ENCODE measurements around the gene COP1.
"Not testable (repeated sequence)": the region's sequence is repeated elsewhere in the genome, so short reads cannot be mapped to it uniquely, and the experiment has no call there.

Gene COP1

DNA sequence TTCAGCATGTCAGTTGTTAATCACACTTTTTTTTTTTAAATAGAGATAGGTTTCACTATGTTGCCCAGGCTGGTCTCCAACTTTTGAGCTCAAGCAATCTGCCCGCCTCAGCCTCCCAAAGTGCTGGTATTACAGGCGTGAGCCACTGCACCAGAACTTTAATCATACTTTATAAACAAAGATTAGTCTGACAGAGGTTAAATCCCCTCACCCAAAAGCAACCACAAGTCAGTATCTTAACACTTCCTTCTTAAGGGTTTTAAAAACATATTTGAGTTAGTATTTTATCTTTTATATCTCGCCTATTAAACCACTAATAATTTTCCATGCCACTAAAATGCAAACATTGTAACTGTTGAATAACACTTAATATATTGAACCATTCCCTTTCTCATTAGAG is 70.2 kb downstream of the COP1 start:
- no peak for DNase-seq (ENCODE audit: low read depth in 2 of 3, low spot score in 1 of 3)

DNA sequence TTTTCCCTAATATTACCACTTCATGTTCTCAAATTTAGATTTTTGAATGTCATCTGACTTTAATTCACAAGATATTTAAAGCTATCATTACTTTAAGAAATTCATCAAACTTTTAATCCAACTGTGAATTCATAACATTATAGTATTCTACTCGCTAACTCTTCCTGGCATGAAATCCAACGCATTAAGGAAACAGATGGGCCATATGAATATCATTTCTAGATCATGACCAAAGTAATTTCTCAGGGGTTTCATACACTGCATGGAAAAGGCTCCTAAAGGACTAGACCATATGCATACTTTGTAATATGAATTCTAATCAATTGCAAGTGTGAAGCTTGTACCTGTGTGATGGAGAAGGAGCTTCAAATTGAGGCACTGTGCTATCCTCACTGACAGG is 72.4 kb downstream of the COP1 start:
- DNase-seq (ENCODE audit: low read depth in 2 of 3, low spot score in 1 of 3): no peak

DNA sequence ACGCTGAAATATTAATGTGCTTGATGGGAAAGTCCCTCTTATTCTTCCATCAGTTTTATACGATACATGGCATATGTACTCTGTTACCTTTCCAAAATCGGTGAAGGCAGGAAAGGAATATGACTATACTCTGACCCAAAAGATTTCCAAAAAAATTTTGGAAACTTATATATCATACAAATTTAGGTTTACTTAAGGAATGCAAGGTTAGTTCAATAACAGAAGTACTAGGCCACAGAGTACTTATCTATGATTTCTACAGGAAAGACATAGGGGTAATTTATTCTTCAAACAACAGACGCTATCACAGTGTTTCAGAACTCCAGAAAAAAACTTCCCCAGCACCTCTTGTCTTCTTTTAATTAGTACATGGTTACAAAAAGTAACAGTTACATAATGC is 84.8 kb downstream of the COP1 start:
- no peak for DNase-seq (ENCODE audit: low read depth in 2 of 3, low spot score in 1 of 3)

DNA sequence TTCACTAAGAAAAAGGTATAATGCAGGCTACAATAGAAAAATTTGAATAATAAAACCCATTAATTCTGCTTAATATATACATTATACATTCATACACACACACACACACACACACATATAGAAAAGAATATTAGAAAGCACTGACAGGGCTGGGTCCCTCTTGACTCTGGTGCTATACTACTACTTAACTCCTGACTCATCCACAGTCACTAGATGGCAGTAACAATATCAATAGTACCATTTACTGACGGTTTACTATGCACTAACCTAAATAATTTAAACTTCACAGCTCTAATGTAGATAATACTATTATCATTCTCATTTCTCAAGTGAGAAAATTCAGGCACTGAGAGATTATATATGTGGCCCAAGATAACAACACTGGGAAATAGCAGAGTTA is 87.5 kb downstream of the COP1 start:
- no peak for DNase-seq (ENCODE audit: low read depth in 2 of 3, low spot score in 1 of 3)

DNA sequence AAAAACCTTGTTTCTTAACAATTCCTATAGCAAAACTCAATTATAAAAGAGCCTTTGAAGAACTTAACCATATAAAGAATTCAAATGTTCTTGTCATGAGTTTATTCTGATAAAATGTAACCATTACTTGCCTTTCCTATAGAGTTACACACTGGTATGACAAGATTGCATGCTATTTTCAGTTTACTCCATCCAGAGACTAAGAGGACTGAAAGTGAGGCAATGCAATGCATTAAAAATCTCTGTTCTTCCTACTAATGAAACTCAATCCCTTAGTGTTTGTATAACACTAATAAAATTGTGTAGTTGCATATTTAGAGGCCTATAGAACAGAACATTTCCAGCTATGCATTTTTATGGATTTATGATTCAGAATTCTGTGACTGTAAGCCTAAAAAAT is 88.1 kb downstream of the COP1 start:
- DNase-seq (ENCODE audit: low read depth in 2 of 3, low spot score in 1 of 3): no peak

DNA sequence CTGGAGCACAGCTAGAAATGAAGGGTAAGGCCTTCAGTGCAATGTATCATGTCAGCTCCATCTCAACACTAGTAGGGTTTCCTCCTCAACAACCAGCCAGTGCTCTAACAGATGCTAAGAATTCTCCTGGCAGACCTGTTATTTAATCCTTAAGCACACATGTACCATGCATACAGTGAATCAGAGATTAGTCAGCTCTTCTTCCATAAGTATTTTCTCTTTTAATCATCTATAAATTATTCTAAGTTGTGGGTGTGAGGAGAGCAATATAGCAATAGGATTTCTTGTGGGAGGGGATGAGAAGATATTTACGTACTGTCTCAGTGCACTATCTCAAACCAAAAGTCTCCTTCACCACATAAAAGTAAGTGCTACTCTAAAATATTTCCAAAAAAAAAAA is 95.3 kb downstream of the COP1 start:
- DNase-seq (ENCODE audit: low read depth in 2 of 3, low spot score in 1 of 3): no peak

DNA sequence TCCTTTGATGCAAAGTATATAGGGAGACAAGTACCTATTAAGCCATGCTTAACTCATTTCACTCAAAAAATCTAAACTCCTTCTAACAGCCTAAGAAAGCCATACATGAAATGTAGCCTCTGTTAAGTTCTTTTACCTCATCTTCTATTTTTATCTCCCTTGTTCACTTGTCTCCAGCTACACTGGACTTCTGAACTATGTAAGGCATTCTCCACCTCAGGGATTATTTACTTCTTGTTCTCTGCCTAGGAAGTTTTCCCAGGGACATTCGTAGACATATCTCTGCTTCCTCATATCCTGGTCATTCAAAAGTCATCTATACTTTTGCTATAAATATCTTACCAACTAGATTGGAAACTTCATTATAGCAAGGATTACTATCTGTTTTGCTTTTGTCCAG is 96.9 kb downstream of the COP1 start:
- DNase-seq (ENCODE audit: low read depth in 2 of 3, low spot score in 1 of 3): no peak

DNA sequence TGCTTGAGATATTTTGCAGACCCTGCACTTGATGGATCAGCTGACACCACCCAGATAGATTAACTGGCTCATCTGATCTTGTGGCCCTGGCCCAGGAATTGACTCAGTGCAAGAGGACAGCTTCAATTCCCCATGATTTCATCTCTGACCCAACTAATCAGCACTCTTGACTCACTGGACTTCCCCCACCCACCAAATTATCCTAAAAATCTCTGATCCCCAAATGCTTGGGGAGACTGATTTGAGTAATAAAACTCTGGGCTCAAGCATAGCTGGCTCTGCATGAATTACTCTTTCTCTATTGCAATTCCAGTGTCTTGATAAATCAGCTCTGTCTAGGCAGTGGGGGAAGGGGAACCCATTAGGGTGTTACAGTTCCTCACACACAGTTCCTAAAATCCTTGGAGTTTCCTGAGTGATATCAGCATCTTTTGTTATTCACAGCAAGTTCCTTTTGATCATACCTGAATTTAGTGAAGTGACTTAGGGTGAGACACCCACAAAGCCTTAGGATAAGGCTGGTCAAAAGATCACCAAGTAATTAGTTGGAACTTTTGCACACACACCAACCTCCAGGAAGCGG is 104.2 kb downstream of the COP1 start:
- DNase-seq (ENCODE audit: low read depth in 2 of 3, low spot score in 1 of 3): peak in 2 of 3 donors; percentile 17 to 19

DNA sequence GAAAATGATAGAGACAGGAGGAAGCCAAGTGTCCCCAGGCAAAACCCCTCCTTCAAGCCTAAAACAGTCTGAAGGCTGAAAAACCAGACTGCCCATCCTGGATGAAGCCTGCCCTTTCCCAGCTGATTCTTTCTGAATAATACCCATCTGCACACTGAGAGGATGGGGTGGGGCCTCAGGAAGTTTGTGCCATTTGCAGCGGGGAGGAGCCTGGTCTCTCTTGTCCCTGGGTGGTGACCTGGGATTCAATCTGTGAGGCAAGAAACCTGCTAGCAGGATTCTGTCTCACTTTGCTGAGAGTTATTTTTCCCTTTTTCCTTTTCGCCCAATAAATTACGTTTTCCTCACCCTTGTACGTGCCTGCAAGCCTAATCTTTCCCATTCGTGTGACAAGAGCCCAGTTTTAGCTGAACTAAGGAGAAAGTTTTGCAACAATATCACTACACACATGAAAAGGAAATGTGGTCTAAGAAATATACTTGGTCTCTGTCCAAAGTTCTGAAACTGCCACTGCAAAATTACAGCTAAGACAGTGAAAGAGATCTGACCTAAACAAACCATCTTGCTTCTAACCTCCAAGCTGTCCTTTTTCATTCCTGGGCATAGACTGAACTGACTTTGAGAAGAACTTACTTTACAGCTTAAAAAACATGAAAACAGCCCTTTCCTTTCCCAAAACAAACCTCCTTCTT is 105.0 kb downstream of the COP1 start:
- no peak for DNase-seq (ENCODE audit: low read depth in 2 of 3, low spot score in 1 of 3)

DNA sequence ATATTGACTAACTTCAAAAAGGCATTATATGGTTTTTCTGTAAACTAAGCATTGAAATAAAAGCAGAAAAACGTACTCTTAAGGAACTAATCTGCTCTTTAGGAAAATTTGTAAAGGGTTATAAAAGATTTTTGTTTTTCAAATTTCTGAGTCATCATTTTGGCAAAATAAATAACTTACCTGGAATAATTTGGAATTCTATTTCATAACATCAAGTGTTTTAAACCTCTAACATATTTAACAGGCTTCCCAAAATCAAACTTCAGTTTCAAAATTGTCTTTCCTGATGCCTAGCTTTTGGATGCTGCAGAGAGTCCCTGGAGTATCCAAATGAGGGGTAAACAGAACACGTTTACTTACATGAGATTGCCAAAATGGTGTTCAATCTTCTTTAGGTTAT is 108.5 kb downstream of the COP1 start:
- DNase-seq (ENCODE audit: low read depth in 2 of 3, low spot score in 1 of 3): no peak

DNA sequence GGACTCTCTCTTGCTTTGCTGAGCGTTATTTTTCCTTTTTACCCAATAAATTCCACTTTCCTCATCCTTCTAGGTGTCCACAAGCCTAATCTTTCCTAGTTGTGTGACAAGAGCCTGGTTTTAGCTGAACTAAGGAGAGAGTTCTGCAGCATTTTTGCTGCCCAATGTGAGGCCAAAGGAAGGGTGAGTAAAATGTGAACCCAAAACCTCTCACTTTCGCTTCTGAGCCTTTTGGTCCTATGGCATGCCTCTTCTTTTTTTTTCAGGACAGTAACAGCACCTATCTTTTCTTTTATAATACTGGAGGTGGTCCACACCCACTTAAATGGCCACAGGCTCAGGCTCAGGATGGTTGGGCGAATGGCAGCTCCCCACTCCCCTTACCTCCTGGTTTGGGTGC is 111.1 kb downstream of the COP1 start:
- no peak for DNase-seq (ENCODE audit: low read depth in 2 of 3, low spot score in 1 of 3)

DNA sequence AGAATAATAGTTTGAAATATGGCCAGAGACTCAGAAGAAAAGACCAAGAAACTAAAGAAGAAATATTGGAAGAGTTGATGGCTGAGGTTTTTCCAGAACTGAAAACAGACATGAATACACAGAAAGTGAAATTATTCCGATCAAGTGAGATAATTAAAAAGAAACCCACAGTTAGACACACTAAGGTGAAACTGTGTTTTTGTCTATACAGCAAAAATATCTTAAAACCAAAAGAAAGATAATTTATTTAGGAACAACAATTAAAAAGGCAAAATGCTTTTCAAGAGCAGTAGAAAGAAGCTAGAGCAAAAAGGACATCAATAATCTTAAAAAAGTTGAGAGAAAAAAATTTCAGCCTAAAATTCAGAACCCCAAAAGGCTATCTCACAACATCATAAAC is 116.3 kb downstream of the COP1 start:
- DNase-seq (ENCODE audit: low read depth in 2 of 3, low spot score in 1 of 3): no peak

DNA sequence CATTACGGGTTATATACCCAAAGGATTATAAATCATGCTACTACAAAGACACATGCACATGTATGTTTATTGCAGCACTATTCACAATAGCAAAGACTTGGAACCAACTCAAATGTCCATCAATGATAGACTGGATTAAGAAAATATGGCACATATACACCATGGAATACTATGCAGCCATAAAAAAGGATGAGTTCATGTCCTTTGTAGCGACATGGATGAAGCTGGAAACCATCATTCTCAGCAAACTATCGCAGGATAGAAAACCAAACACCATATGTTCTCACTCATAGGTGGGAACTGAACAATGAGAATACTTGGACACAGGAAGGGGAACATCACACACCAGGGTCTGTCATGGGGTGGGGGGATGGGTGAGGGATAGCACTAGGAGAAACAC is 119.3 kb downstream of the COP1 start:
- not testable (repeated sequence) for DNase-seq (ENCODE audit: low read depth in 2 of 3, low spot score in 1 of 3)

DNA sequence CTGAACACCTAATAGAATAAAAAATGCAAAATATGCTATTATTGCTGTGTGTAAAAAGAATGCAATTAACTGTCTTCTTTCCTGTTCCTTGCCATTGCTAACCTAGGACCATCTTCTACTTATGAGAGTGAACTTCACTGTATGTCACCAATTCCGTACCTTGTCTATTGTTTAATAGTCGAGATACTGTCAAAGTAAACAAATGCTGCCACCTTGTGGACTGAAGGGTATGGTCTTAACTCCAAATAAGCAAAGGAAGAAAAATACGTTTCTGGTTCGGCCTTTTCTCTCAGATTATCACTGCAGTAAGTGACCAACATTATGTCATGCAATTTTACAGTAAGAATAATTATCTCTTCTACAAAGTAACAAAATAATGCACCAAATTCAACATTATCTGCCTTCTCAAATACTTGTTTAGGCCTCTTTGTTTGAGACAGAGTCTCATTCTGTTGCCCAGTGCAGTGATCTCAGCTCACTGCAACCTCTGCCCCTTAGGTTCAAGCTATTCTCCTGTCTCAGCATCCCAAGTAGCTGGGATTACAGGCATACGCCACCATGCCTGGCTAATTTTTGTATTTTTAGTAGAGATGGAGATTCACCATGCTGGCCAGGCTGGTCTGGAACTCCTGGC is 133.4 kb downstream of the COP1 start:
- DNase-seq (ENCODE audit: low read depth in 2 of 3, low spot score in 1 of 3): peak in 2 of 3 donors; percentile 5 to 51

DNA sequence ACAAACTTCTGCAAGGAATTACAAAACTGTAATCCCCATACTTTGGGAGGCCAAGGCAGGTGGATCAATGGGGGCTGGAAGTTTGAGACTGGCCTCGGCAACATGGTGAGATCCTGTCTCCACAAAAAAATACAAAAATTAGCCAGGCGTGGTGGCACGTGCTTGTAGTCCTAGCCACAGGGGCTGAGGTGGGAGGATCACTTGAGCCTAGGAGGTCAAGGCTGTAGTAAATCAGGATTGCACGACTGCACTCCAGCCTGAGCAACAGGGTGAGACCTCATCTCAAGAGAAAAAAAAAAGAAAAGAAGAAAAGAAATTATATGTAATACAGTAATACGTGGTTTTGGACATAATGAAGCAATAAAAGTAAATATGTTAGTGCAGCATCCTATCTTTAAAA is 138.2 kb downstream of the COP1 start:
- DNase-seq (ENCODE audit: low read depth in 2 of 3, low spot score in 1 of 3): no peak

DNA sequence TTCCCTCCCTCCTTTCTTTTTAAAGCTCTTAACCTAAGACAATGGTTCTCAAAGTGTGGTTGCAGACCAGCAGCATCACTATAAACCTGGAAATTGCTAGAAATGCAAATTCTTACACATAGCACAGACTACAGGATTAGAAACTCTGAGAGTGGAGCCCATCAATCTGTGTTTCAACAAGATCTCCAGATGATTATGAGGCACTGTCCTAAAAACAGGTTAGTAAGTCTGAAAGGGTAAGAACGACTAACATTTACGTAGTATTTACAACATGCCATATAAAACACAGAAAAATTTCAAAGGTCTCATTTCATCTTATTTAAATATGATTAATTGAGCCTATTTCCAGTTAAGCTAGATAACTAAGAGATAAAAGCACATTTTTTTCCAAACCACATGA is 138.8 kb downstream of the COP1 start:
- no peak for DNase-seq (ENCODE audit: low read depth in 2 of 3, low spot score in 1 of 3)

DNA sequence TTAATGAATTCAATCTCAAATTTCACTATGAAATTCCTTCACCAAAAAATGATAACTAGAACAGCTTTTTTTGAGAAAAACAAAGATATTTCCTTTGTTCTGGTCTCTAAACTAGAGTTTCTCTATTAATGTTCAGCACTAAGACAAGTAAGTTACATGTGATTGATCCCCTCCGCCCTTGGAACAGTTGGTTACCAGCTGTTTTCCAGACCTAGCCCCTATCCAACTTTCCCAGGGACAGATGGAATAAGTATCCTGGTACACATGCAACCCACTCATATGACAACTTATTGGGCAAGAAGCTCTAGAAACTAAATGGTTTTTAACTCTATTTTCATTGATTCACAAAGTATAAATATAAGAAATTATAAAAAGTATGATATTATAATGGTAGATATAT is 140.4 kb downstream of the COP1 start:
- no peak for DNase-seq (ENCODE audit: low read depth in 2 of 3, low spot score in 1 of 3)

DNA sequence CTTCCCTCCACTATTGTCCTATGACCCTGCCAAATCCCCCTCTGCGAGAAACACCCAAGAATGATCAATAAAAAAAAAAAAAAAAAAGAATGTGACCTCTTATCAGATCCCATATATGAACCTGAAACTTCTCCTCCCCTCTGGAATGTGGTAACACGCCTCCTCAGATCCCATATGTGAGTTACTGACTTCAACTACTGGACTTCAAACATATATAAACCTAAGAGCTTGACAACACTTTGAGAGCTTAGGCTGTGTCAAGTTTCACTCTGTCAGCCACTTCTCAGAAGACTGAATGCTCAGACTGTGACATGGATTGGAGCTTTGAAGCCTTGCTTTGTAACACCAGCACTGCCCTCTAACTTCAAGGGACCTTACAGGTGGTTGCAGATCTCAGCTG is 148.4 kb downstream of the COP1 start:
- no peak for DNase-seq (ENCODE audit: low read depth in 2 of 3, low spot score in 1 of 3)

DNA sequence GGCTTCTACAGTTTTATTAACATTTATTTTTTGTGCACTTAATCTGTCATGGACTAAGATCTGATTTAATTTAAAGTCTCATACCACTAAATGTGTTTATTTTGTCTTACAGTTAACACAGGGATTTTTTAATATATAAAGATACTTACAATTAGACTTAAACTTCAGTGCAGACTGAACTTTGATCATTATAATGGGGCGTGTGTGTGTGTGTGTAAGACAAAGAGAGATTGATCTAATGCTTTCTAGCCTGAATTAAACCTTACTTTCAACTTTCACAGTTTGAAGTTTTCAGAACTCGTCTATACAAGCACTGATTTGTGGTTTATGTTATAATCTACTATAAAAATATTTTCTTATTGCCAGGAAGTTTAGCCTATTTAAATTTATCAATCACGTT is 150.8 kb downstream of the COP1 start:
- no peak for DNase-seq (ENCODE audit: low read depth in 2 of 3, low spot score in 1 of 3)

DNA sequence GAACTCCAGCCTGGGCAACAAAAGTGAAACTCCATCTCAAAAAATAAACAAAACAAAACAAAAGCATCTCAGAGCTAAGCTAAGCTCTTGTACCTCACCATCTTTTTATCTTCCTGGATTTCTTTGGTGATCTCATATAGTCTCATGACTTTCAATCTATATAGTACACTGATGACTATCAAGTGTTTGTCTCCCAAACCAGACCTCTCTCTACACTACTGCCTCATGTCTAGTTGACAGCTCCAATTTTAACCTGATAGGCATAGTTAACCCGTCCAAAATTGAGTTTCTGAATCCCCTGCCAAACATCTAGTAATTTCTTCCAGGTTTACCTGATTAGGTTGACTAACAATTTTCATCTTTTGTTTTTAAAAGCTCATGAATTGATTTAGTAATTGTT is 151.7 kb downstream of the COP1 start:
- DNase-seq (ENCODE audit: low read depth in 2 of 3, low spot score in 1 of 3): no peak

DNA sequence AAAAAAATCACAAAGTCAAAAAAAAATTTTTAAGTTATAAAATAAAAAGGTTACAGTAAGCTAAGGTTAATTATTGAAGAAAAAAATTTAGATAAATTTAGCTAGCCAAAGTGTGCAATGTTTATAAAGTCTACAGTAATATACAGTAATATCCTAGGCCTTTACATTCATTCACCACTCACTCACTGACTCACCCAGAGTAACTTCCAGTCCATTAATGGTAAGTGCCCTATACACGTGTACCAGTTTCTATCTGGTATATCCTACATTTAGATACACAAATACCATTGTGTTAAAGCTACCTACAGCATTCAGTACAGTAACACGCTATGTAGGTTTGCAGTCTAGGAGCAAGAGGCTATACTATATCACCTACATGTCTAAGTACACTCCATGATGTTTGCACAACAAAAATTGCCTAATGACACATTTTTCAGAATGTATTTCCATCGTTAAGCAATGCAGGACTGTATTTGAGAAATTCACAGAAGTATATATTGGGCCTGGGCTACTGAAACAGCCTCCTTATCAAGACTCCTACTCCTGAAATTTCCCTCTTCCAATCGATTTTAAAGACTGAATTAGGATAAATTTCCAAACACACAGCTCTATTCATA is 155.1 kb downstream of the COP1 start:
- DNase-seq (ENCODE audit: low read depth in 2 of 3, low spot score in 1 of 3): no peak

DNA sequence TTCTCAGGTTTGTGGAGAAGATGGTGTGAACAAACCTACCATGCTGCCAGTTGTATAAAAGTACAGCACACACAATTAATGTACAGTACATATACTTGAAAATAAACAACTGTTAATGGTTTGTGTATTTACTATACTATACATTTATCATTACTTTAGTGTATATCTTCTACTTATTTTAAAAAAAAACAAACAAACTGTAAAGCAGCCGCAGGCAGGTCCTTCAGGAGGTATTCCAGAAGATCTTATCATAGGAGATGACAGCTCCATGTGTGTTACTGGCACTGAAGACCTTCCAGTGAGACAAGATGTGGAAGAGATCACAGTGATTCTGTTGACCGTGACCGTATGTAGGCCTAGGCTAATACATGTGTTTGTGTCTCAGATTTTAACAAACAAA is 155.7 kb downstream of the COP1 start:
- DNase-seq (ENCODE audit: low read depth in 2 of 3, low spot score in 1 of 3): no peak

All from stimulated activated CD4-positive, alpha-beta T cell treated with anti-CD3 and anti-CD28 coated beads, Interleukin-12 subunit alpha, Interleukin-12 subunit beta, amount 100 ng/mL, for 48 hours (primary cell).